Fibroblast of pulmonary artery (primary cell): ENCODE measurements around the gene NEAT1.

ENCODE experiments used
- DNase-seq: peaks from one replicate; pipeline ENCODE4 v3.0.0-alpha.2; 2010; ENCODE audit warnings: low read depth
- H3K4me3 ChIP-seq: replicated peaks from 2 replicates; pipeline ENCODE4 v1.5.1; 2011; ENCODE audit warnings: low read depth, mild to moderate bottlenecking, control low read depth, low read length, moderate library complexity
- TF ChIP-seq, protein P1 (sequence below): IDR thresholded peaks from 2 replicates; pipeline ENCODE4 v1.5.1; 2011; ENCODE audit warnings: mild to moderate bottlenecking, control low read depth, low read length, inconsistent platforms; ENCODE audit errors: missing control alignments

Gene NEAT1

DNA sequence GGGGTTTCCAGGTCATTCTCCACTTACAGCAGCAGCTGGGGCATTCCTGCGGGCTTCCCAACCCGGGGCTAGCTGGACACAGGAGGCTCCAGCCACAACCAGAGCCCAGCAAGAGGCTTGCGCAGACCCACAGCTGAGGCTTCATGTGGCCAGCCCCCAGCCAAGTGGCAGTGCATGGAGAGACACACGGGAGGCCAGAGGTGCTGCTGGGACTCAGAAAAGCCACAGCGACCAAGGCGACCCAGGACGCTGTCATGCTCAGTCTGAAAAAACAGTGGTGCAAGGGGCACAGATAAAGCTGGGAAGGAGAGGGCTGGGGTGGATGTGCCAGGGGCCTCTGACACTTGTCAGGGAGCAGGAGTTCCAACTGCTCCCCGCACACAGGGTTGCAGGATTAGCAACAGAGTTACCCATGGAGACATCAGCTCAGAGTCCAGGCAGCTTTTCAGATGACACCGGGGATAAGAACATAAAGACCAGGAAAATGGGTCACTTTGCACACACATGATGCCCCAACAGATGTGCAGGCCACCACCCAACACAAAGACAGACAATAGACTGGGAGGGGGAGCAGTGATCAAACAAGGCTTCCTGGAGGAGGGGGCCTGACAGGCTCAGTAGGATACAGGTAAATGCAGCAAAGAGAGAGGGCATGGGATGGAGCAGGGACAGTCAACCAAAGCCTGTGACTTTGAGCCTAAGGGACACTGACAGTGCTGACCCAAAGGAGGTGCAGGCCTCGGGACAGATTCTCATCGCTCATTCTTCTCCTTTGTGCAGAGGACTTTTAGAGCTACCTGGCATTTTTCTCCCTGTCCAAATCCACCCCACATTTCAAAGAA, 6.9 kb upstream of the NEAT1 start:
- no peak for DNase-seq
- H3K4me3 ChIP-seq: peak overlapping the region; percentile 40
- TF ChIP-seq, protein P1, sequence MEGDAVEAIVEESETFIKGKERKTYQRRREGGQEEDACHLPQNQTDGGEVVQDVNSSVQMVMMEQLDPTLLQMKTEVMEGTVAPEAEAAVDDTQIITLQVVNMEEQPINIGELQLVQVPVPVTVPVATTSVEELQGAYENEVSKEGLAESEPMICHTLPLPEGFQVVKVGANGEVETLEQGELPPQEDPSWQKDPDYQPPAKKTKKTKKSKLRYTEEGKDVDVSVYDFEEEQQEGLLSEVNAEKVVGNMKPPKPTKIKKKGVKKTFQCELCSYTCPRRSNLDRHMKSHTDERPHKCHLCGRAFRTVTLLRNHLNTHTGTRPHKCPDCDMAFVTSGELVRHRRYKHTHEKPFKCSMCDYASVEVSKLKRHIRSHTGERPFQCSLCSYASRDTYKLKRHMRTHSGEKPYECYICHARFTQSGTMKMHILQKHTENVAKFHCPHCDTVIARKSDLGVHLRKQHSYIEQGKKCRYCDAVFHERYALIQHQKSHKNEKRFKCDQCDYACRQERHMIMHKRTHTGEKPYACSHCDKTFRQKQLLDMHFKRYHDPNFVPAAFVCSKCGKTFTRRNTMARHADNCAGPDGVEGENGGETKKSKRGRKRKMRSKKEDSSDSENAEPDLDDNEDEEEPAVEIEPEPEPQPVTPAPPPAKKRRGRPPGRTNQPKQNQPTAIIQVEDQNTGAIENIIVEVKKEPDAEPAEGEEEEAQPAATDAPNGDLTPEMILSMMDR: no peak

DNA sequence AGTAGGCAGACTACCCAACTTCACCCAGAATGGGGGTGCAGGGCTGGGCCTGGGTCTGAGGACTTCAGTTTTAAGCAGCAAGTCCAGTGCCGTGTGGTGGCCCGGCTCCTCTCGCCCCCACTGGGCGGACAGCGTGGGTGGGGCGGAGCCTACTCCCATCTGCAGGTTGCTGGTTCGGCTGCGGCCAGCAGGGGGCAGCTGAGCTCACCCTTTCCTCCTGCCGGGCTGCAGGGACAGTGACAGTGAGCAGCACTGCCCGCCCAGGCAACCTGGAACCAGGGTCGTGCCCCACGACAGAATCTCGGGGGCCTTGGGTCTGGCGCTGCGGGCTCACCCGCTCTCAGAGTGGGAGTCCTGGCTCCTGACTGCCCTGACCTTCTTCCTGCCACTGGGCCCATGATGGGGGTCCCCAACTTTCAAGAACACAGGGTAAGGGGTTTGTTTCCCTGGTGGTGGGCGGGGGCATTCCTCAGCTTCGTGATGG, 6.2 kb upstream of the NEAT1 start:
- TF ChIP-seq, protein P1: peak; percentile 76
- H3K4me3 ChIP-seq: peak overlapping the region; percentile 40
- peak; percentile 79 for DNase-seq

DNA sequence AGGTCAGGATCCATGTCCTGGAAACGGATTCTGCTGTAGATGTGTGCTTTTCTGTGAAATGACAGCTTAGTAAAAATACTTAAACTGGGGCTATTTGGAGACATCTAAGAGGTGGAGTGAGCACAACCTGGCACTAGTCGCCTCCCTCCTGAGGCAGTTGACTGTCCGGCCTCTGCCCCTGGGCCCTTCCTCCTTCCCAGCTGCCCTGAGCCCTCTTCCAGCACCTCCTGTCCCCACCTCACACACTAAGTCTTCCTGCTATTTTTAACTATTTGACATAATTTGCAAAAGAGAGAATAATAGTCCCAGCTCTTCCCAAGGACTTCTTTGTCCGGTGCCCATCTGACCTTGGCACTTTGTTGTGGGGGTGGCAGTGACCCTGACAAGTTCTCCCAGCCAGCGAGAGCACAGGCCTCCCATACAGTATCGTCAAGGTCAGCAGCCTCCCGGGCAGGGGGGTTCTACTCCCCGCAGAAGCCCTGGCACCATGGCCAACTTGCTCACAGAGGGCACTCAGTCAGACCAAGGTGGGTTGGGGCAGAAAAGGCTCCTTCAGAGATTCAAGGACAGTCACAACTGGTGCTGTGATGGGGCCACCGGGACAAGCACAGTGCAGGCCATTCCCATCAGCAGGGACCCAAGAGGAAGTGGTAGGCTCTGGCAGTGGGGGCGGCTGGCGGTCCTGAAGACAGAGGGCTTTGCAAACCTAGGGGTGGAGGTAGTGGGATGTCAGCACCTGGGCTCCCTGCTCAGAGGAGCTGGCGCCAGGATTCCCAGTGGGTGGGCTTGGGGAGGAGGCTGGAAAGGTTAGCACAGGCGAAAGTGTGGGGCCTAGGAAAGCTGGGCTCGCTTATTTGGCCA, 5.5 kb upstream of the NEAT1 start:
- TF ChIP-seq, protein P1: no peak
- H3K4me3 ChIP-seq: peak overlapping the region; percentile 40
- DNase-seq: peak; percentile 16

DNA sequence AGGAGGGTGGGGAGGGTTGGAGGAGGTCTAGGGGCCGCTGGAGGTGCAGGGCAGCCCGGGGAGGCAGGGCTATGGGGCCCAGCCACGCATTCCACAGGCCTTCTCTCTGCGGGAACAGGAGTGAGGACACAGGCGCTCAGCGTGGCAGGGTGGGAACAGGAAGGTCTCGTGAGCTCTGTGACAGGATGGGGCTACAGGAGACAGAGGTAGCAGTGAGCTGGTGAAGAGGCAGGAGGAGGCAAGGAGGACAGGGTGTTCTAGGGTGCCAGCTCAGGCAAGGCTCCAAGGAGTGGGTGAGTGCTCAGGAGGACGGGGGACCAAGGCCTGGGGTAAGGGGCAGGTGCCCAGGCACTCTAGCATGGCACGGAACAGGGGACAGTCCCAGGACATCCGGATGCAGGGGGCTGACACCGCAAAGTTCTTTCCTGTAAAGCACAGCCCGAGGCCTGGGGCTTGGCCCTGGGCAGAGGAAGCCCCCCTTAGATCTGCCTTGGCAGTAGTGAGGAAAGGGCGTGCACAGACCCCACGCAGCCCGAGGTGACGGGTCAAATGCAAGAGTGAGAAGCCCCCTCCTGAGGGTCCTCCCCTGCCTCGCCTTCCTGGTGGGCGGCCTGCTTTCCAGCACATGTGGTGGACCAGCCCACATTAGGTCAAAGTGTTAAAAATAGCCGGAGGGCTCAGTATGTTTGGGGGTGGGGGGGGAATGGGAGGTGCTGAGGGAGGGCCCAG, 4.7 kb upstream of the NEAT1 start:
- DNase-seq: peak; percentile 39
- TF ChIP-seq, protein P1: no peak

DNA sequence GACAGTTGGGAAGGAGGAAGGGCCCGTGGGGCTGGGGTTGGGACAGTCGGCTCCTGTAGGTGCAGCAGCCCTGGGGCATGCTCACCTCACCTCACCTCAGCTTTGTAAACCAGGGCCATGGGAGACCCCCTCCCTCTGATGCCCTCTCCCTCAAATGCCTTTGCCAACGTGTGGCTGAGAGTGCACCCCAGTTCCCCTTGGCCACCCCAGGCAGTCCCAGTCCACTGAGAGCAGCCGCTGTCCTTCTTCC, 4.2 kb upstream of the NEAT1 start:
- peak overlapping the region; percentile 42 for H3K4me3 ChIP-seq
- peak; percentile 57 for DNase-seq
- TF ChIP-seq, protein P1: no peak

More for the DNA sequence above, 4.7 kb upstream of the NEAT1 start:
- H3K4me3 ChIP-seq: peak overlapping the region; percentile 42

DNA sequence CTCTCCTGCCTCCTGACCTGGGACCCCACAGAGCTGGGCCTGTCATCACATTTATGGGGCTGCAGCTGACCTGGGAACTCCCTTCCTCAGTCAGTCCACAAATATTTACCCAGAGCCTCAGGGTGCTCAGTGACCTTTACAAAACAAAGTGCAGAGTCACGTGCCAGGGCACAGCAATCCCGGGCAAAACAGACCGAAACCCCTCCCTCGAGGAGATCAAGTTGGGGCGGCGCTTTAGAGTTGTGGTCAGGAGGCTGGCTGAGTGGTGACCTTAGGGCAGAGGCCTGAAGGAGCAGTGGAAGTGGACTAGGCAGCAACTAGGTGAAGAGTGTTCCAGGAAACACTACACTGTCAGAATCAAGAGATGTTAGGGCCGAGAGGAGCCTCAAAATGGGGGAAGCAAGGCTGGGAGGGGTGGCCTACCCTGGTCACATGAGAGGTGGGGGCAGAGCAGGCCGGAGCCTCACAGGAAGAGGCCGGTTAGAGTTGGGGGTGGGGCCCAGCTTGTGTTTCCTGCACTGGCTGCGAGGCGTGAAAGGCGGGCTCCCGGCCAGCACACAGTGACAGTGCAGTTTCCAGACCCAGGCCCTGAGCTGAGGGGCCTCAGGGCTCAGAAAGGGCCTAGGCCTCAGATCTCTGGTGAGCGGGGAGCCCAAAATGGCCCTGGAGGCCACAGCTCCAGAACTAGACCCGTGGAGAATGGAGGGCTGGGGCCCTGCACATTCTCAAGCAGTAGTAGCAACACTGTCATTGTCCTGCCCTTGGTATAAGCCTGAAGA, 3.7 kb upstream of the NEAT1 start:
- H3K4me3 ChIP-seq: peak overlapping the region; percentile 50
- TF ChIP-seq, protein P1: no peak
- DNase-seq: peak; percentile 98
